Brain microvascular endothelial cell (primary cell): ENCODE results near the gene DHX34.

Experiments used
- DNase-seq: peaks from one replicate; pipeline ENCODE4 v3.0.0-alpha.2; 2020
- H3K27ac ChIP-seq: fragments of 250-450 bp; sonication (Bioruptor Pico); 2 replicates; pipeline ENCODE4 v1.5.1; 2020; ENCODE audit warnings: mild to moderate bottlenecking, moderate library complexity
- H3K27me3 ChIP-seq: fragments of 250-450 bp; sonication (Bioruptor Pico); replicated peaks from 2 replicates; pipeline ENCODE4 v1.5.1; 2020; ENCODE audit warnings: mild to moderate bottlenecking
- H3K36me3 ChIP-seq: fragments of 250-450 bp; sonication (Bioruptor Pico); replicated peaks from 2 replicates; pipeline ENCODE4 v1.5.1; 2020; ENCODE audit warnings: mild to moderate bottlenecking
- H3K4me3 ChIP-seq: 2 replicates; pipeline ENCODE4 v1.5.1; 2011; ENCODE audit warnings: low read depth, mild to moderate bottlenecking, control low read depth, low read length, moderate library complexity
- in situ Hi-C: cut with HindIII; loops from 2 replicates; pipeline ENCODE4 v1.10.0; 2017; ENCODE audit warnings: low sequenced_read_pairs, low pct_ligation_motif_present
- TF ChIP-seq, protein P1 (sequence below): IDR thresholded peaks from 2 replicates; pipeline ENCODE4 v1.5.1; 2011; ENCODE audit warnings: low read depth, mild to moderate bottlenecking, moderate library complexity, low read length, control low read depth, inconsistent platforms; ENCODE audit errors: missing control alignments

The DHX34 gene

DNA sequence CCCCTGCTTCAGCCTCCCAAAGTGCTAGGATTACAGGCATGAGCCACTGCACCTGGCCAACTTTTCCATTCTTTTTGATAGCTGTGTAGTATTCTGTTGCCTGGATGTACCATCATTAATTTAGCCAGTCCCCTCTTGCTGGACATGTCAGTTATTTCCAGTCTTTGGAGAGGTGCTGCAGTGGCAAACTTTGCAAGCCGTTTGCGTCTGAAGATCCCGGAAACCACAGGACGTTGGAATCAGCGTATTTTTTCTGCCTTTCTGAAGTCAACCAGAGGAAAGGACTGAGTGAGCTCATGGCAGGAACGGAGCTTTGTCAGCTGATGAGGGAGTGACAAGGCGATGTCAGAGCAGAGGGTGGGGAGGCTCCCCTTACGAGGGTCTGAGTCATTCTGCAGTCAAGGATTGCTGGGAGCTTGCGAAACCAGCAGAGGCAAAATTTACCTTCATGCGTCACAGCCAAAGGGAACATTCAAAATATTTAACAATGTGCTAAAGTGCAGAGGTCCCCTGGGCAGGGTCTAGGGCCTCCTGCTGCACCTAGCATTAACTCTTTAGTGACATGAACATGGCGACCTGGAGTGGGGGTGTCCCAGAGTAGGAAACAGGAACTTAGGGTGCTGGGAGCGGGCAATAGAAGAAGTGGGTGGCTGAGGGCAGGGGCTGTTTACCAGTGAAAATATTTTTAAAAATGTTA is 33.8 kb upstream of the DHX34 start:
- no peaks in the 10 kb centered on the region for H3K36me3 ChIP-seq
- peak; percentile 96 for DNase-seq
- in situ Hi-C loops: no loop called here
- H3K27ac ChIP-seq: peak overlapping the region; percentile 65
- TF ChIP-seq, protein P1, sequence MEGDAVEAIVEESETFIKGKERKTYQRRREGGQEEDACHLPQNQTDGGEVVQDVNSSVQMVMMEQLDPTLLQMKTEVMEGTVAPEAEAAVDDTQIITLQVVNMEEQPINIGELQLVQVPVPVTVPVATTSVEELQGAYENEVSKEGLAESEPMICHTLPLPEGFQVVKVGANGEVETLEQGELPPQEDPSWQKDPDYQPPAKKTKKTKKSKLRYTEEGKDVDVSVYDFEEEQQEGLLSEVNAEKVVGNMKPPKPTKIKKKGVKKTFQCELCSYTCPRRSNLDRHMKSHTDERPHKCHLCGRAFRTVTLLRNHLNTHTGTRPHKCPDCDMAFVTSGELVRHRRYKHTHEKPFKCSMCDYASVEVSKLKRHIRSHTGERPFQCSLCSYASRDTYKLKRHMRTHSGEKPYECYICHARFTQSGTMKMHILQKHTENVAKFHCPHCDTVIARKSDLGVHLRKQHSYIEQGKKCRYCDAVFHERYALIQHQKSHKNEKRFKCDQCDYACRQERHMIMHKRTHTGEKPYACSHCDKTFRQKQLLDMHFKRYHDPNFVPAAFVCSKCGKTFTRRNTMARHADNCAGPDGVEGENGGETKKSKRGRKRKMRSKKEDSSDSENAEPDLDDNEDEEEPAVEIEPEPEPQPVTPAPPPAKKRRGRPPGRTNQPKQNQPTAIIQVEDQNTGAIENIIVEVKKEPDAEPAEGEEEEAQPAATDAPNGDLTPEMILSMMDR: no peak
- no peak overlapping the region for H3K4me3 ChIP-seq
- no peaks in the 10 kb centered on the region for H3K27me3 ChIP-seq

DNA sequence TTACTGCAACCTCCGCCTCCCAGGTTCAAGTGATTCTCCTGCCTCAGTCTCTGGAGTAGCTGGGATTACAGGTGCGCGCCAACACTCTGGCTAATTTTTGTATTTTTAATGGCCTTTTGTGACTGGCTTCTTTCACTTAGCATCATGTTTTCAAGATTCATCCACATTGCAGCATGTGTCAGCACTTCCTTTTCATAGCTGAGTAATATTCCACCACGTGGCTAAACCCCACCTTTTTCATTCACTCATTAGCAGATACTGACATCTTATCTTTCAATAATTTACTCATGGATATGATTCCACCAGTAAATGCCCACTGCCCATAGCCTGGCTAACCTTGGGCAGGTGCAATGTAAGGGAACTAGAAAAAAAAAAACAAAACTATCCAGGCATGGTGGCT is 32.6 kb upstream of the DHX34 start:
- TF ChIP-seq, protein P1: no peak

DNA sequence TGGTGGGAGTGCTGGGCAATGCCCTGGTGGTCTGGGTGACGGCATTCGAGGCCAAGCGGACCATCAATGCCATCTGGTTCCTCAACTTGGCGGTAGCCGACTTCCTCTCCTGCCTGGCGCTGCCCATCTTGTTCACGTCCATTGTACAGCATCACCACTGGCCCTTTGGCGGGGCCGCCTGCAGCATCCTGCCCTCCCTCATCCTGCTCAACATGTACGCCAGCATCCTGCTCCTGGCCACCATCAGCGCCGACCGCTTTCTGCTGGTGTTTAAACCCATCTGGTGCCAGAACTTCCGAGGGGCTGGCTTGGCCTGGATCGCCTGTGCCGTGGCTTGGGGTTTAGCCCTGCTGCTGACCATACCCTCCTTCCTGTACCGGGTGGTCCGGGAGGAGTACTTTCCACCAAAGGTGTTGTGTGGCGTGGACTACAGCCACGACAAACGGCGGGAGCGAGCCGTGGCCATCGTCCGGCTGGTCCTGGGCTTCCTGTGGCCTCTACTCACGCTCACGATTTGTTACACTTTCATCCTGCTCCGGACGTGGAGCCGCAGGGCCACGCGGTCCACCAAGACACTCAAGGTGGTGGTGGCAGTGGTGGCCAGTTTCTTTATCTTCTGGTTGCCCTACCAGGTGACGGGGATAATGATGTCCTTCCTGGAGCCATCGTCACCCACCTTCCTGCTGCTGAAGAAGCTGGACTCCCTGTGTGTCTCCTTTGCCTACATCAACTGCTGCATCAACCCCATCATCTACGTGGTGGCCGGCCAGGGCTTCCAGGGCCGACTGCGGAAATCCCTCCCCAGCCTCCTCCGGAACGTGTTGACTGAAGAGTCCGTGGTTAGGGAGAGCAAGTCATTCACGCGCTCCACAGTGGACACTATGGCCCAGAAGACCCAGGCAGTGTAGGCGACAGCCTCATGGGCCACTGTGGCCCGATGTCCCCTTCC is 28.9 kb upstream of the DHX34 start:
- in situ Hi-C loops: no loop called here
- TF ChIP-seq, protein P1: no peak
- no peak overlapping the region for H3K27ac ChIP-seq

More for the DNA sequence above, 32.6 kb upstream of the DHX34 start:
- DNase-seq: no peak
- in situ Hi-C loops: no loop called here
- Histone ChIP-seq H3K4me3 (no peak overlapping the region), H3K27ac (no peak overlapping the region), H3K27me3 (no peaks in the 10 kb centered on the region), H3K36me3 (no peaks in the 10 kb centered on the region)

DNA sequence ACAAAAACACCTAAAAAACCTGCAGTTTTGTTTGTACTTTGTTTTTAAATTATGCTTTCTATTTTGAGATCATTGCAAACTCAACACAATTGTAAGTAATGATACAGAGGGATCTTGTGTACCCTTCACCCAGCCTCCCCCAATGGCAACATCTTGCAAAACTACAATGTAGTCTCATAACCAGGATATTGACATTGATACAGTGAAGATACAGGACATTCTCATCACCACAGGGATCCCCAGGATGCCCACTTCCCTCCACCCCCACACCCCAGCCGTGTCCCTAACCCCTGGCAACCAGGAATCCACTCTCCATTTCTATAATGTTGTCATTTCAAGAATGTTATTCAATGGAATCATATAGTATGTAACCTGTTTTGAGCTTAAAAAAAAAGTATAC is 27.5 kb upstream of the DHX34 start:
- no peaks in the 10 kb centered on the region for H3K36me3 ChIP-seq
- no peaks in the 10 kb centered on the region for H3K27me3 ChIP-seq
- no peak for DNase-seq
- in situ Hi-C loops: no loop called here
- TF ChIP-seq, protein P1: no peak
- H3K27ac ChIP-seq: no peak overlapping the region
- H3K4me3 ChIP-seq: no peak overlapping the region

More for the DNA sequence above, 28.9 kb upstream of the DHX34 start:
- Histone ChIP-seq H3K36me3 (no peaks in the 10 kb centered on the region), H3K27me3 (no peaks in the 10 kb centered on the region), H3K4me3 (no peak overlapping the region)
- DNase-seq: no peak

DNA sequence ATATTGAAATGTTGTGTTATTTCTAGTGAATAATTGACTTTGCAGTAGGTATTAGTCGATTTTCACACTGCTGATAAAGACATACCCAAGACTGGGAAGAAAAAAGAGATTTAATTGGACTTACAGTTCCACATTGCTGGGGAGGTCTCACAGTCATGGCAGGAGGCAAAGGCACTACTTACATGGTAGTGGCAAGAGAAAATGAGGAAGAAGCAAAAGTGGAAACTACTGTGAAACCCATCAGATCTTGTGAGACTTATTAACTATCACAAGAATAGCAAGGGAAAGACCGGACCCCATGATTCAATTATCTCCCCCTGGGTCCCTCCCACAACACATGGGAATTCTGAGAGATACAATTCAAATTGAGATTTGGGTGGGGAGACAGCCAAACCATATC is 27.1 kb upstream of the DHX34 start:
- in situ Hi-C loops: no loop called here
- no peaks in the 10 kb centered on the region for H3K36me3 ChIP-seq
- no peaks in the 10 kb centered on the region for H3K27me3 ChIP-seq
- H3K27ac ChIP-seq: no peak overlapping the region
- no peak for DNase-seq
- H3K4me3 ChIP-seq: no peak overlapping the region
- TF ChIP-seq, protein P1: no peak
